Uterus (tissue), 4 donors: ENCODE results near the gene C8G. TPM values are rescaled to one million over a fixed set of nuclear protein-coding genes. Genes with fewer than 3 reads are reported as not detected.
A peak's percentile ranks its signal among the peaks of the same experiment; 100 is the strongest.

Source experiments
- DNase-seq, 2 donors: peaks; one replicate each; pipeline ENCODE4 v3.0.0-alpha.2; 2019 to 2020
- H3K27ac ChIP-seq, 2 donors: fragments of 200-600 bp; sonication (generic); 1 replicate in 1 of 2; 2 replicates in 1 of 2; pipeline ENCODE4 v1.5.1; 2016 to 2018
- H3K27me3 ChIP-seq, 2 donors: fragments of 200-600 bp; sonication (generic); one replicate each; pipeline ENCODE4 v1.5.1; 2018 to 2019; ENCODE audit warnings: control low read depth in 1 of 2
- H3K36me3 ChIP-seq, 2 donors: fragments of 200-600 bp; sonication (generic); one replicate each; pipeline ENCODE4 v1.5.1; 2019; ENCODE audit warnings: control low read depth in 1 of 2
- H3K4me1 ChIP-seq, 2 donors: fragments of 200-600 bp; sonication (generic); one replicate each; pipeline ENCODE4 v1.5.1; 2018 to 2019; ENCODE audit warnings: control low read depth in 1 of 2
- H3K4me3 ChIP-seq, 2 donors: fragments of 200-600 bp; sonication (generic); 1 replicate in 1 of 2; 2 replicates in 1 of 2; pipeline ENCODE4 v1.5.1; 2018 to 2019; ENCODE audit warnings: mild to moderate bottlenecking in 1 of 2
- H3K9me3 ChIP-seq, 2 donors: fragments of 200-600 bp; sonication (generic); one replicate each; pipeline ENCODE4 v1.5.1; 2019; ENCODE audit warnings: control low read depth in 1 of 2
- POLR2A ChIP-seq, 2 donors: fragments of 450-650 bp; IDR thresholded peaks; one replicate each; pipeline ENCODE4 v1.6.1; 2016; ENCODE audit warnings: antibody characterized with exemption in 2 of 2, mild to moderate bottlenecking in 1 of 2, moderate library complexity in 1 of 2
- intact Hi-C: fragments of 100-400 bp; cut with DNase I; formaldehyde crosslinking; loops from one replicate; pipeline ENCODE4 v1.15.1; 2023; ENCODE audit warnings: low total_unique reads
- total RNA-seq, 4 donors: library from RNA; depleted of rRNA in 3 of 4; stranded (reverse); fragments of >200 nt in 3 of 4; gene quantifications; one replicate each; pipeline versions ENCODE4 v1.1.0 to v1.2.4, GENCODE V29; 2014 to 2023
- TF ChIP-seq, protein P1 (sequence below), 4 experiments: fragments of 200-600 bp in 2 of 4; fragments of 450-650 bp in 2 of 4; sonication (generic) in 2 of 4; IDR thresholded peaks; one replicate each; pipeline ENCODE4 v1.5.1; 2016 to 2019; ENCODE audit warnings: antibody characterized with exemption in 4 of 4, mild to moderate bottlenecking in 2 of 4, moderate library complexity in 1 of 4
- donor health status: DM: yes; HTN: yes; CAD: no.

The C8G gene
- total RNA-seq, 4 donors from 2014 or later: not detected

DNA sequence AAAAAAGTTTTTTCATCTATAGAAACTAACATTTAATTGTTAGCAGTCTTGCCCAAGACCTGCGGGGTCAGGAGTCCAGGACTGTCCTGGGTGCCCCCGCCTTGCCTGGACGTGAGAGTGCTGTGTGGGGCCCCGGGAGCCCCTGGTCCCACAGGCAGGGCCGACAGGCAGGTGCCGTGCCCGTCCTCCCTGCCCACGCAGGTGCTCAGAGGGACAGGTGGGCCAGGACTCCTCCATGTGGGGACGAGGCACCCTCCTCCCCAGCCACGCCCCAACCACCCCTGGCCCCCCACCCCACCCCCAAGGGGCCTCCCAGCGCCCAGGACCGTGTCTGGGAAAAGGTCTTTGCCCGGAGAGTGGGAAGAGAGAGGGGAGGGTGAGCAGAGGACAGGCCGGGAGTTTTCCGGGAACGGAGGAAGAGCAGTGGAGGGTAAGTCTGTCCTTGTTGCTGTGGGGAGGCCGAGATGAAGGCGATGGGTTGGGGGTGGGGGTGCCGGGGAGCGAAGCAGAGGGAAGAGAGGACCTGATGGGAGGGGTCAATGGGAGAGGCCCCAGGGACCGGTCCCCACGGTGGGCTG, 4.3 kb downstream of the C8G start:
- H3K27me3 ChIP-seq: no peaks in the 10 kb centered on the region
- H3K4me1 ChIP-seq: no peaks in the 10 kb centered on the region
- no peaks in the 10 kb centered on the region for H3K36me3 ChIP-seq
- intact Hi-C loops: no loop called here
- peak overlapping the region; percentile 39 to 45 for H3K4me3 ChIP-seq
- no peak for TF ChIP-seq POLR2A (IDR thresholded peaks at IDR 0.05)
- TF ChIP-seq, protein P1, sequence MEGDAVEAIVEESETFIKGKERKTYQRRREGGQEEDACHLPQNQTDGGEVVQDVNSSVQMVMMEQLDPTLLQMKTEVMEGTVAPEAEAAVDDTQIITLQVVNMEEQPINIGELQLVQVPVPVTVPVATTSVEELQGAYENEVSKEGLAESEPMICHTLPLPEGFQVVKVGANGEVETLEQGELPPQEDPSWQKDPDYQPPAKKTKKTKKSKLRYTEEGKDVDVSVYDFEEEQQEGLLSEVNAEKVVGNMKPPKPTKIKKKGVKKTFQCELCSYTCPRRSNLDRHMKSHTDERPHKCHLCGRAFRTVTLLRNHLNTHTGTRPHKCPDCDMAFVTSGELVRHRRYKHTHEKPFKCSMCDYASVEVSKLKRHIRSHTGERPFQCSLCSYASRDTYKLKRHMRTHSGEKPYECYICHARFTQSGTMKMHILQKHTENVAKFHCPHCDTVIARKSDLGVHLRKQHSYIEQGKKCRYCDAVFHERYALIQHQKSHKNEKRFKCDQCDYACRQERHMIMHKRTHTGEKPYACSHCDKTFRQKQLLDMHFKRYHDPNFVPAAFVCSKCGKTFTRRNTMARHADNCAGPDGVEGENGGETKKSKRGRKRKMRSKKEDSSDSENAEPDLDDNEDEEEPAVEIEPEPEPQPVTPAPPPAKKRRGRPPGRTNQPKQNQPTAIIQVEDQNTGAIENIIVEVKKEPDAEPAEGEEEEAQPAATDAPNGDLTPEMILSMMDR (IDR thresholded peaks at IDR 0.05): no peak
- no peaks in the 10 kb centered on the region for H3K9me3 ChIP-seq
- H3K27ac ChIP-seq: peak overlapping the region in 1 of 2 donors; percentile 67
- DNase-seq: no peak

DNA sequence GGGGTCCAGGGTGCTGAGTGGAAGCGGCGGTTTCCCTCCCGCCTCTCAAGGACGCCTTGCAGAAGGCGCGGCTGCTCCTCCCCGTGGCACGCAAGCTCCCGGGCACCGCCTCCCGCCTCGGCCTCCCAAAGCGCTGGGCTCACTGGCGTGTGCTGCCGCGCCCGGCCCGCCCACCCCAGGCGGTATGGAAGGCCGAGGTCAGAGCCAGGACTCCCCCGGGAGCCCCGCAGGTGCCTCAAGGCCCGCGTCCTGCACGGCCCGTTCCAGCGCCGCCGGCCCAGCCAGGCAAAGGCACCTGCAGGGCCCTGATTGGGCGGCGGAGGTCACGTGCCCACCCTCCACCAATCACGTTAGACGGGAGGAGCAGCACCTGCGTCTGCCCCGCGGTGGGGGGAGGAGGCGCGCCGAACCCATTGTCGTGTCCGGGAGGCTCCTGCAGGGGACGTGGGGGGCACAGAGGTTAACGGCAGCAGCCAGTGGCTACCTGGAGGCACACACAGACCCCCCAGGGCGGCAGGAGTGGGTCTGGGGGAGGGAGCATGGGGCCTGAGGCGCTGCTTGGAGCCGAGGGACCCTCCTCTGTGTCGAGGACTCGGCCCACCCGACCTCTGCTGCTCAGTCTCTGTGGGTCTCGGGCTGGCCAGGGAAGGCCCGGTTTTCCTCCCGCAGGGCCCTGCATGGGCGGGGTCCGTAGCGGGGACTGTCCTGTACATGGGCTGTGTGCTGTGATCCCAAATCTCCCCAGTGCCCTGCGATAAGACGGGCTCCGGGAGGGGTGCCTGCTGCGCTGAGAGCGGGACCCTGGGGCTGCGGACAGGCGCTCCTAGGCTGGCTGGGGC, 5.0 kb downstream of the C8G start:
- peak; percentile 89 to 92 for DNase-seq
- intact Hi-C loops: no loop called here
- Histone ChIP-seq H3K27me3 (no peaks in the 10 kb centered on the region), H3K4me3 (peak overlapping the region; percentile 39 to 45), H3K9me3 (no peaks in the 10 kb centered on the region), H3K36me3 (no peaks in the 10 kb centered on the region), H3K4me1 (no peaks in the 10 kb centered on the region), H3K27ac (peak overlapping the region; percentile 48 to 67)
- peak; percentile 46 to 66 for TF ChIP-seq POLR2A (IDR thresholded peaks at IDR 0.05)
- TF ChIP-seq, protein P1 (IDR thresholded peaks at IDR 0.05): peak in 2 of 4 experiments; percentile 29 to 31

DNA sequence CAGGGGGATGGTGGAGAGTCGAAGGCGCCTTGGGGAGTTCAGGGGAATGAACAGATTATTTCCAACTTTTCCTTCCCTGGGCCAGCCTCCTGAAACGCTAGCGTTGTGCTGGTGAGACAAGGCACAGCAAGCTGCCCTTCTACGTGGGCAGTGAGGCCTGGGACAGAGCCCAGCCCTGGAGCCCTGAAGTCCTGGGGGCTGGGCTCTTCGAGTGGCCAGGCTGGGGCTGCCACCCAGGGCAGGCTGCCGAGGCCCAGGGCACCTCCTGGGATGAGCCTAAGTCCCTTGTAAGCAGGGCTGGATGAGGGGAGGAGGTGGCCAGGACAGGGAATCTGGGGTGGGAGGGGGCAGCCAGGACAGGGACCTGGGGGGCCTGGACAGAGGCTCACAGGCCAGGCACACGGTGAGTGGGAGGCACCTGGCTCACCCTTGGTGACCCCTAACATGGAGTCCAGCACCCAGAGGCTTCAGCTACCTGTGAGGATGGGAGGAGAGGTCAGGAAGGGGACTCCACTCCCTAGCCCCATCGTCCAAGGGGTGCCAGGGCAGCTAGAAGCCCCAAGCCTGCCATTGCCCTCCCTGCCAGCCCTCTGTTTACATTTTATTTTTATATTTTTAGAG, 5.7 kb downstream of the C8G start:
- H3K27me3 ChIP-seq: no peaks in the 10 kb centered on the region
- H3K36me3 ChIP-seq: no peaks in the 10 kb centered on the region
- H3K27ac ChIP-seq: peak overlapping the region; percentile 48 to 67
- no peaks in the 10 kb centered on the region for H3K9me3 ChIP-seq
- TF ChIP-seq, protein P1 (IDR thresholded peaks at IDR 0.05): no peak
- no peak for DNase-seq
- H3K4me1 ChIP-seq: no peaks in the 10 kb centered on the region
- intact Hi-C loops: no loop called here
- peak overlapping the region in 1 of 2 donors; percentile 45 for H3K4me3 ChIP-seq

DNA sequence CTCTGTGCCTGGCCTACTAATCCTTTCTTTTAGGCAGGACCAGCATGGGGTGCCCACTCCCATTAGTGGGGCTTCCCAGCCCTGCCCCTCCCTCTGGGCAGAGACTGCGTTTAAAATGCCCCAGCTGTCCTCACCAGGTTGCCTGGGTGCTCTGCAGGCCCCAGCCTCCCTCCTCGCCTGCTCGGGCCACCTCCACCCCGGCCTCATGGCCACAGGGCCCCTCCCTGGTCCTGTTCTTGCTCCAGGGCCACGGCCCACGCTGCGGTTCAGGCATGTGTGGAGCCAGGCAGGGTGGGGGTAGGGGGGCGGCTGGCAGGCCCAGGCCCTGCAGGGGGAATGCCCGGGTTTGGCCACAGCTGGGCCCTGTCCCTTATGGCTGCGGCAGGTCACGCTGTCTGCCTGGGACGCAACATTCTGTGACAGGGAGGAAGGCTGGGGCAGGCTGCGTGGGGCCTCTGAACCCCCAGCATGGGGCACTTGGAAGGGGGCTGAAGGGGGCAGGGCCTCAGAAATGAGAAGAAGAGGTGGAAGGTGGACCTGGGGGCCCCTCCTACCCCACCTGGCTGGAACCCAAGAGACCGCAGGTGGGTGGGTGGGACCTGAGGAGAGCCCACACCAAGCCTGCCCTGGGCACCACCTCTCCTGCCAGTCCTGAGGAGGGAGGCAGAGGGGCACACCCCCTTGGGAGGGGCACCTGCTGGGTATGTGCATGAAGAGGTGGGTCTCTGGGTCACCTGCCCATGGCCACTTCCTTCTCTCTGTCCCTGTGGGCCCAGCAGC, 6.7 kb downstream of the C8G start, which contains the start of gene LCN12:
Gene LCN12 (plus strand): TSS at position 733 of the 780 bp plus-strand sequence. CDS start 55 bp downstream, outside the sequence.
- H3K27ac ChIP-seq: peak within 1 kb of the TSS in 1 of 2 donors; percentile 26
- no peaks in the 10 kb centered on the region for H3K27me3 ChIP-seq
- H3K9me3 ChIP-seq: no peaks in the 10 kb centered on the region
- H3K36me3 ChIP-seq: no peaks in the 10 kb centered on the region
- intact Hi-C loops: no loop called here
- no peaks in the 10 kb centered on the region for H3K4me1 ChIP-seq
- TF ChIP-seq POLR2A (IDR thresholded peaks at IDR 0.05): no peak
- TF ChIP-seq, protein P1 (IDR thresholded peaks at IDR 0.05): no peak
- no peak for DNase-seq
- no peak within 1 kb of the TSS for H3K4me3 ChIP-seq
